Ovary (tissue), 9 donors: ENCODE measurements around the gene TADA2B. TPM values are rescaled to one million over a fixed set of nuclear protein-coding genes. Genes with fewer than 3 reads are reported as not detected.

Experiments
- DNase-seq, 5 donors: peaks; one replicate each; pipeline ENCODE4 v3.0.0-alpha.2; 2019 to 2020
- H3K27ac ChIP-seq, 2 donors: fragments of 200-600 bp; one replicate each; pipeline versions ENCODE4 v1.5.1 to v1.8.0; 2019 to 2022
- H3K27me3 ChIP-seq: fragments of 200-600 bp; one replicate; pipeline ENCODE4 v1.8.0; 2022
- H3K36me3 ChIP-seq: fragments of 200-600 bp; sonication (generic); one replicate; pipeline ENCODE4 v1.5.1; 2019
- H3K4me1 ChIP-seq: one replicate; pipeline ENCODE4 v1.8.1; 2013; ENCODE audit warnings: mild to moderate bottlenecking, moderate library complexity; ENCODE audit not compliant: insufficient read depth
- H3K4me3 ChIP-seq: fragments of 200-600 bp; sonication (generic); one replicate; pipeline ENCODE4 v1.5.1; 2017
- H3K9me3 ChIP-seq, 2 donors: fragments of 200-600 bp in 1 of 2; sonication (generic) in 1 of 2; one replicate each; pipeline versions ENCODE4 v1.5.1 to v1.8.1; 2013 to 2019; ENCODE audit warnings: mild to moderate bottlenecking in 1 of 2, moderate library complexity in 1 of 2
- CTCF ChIP-seq, 3 donors: fragments of 450-650 bp in 2 of 3; fragments of 200-600 bp in 1 of 3; IDR thresholded peaks; one replicate each; pipeline versions ENCODE4 v1.5.1 to v1.8.0; 2016 to 2022; ENCODE audit warnings: antibody characterized with exemption in 3 of 3, mild to moderate bottlenecking in 1 of 3
- EP300 ChIP-seq: sonication (generic); formaldehyde crosslinking; IDR thresholded peaks from one replicate; pipeline ENCODE4 v1.6.1; 2017; ENCODE audit warnings: antibody characterized with exemption
- POLR2A ChIP-seq: fragments of 450-650 bp; IDR thresholded peaks from one replicate; pipeline ENCODE4 v1.6.1; 2017; ENCODE audit warnings: antibody characterized with exemption, mild to moderate bottlenecking, moderate library complexity
- WGBS, 3 donors: extraction: QIAGEN DNeasy Blood & Tissue Kit in 1 of 3; methylation state at CpG; one replicate each; pipeline versions ENCODE4 v1.1.5 to v1.1.7; 2013 to 2017; 5-methylcytosine and 5-hydroxymethylcytosine counted together
- intact Hi-C, 4 donors: fragments of 100-400 bp; cut with DNase I; formaldehyde crosslinking; loops; one replicate each; pipeline versions ENCODE4 v1.11.0 to v1.15.1; 2022 to 2023
- polyA plus RNA-seq, 2 donors: library from polyadenylated mRNA; stranded (reverse); fragments of 200-250 nt in 1 of 2; fragments of 350-450 nt in 1 of 2; fragmentation: Illumina TruSeq in 1 of 2; extraction: RNeasy Lipid Tissue Mini Kit (QIAGEN cat#74804) in 1 of 2; gene quantifications; one replicate each; pipeline ENCODE4 v1.2.3, GENCODE V29; 2013 to 2014
- total RNA-seq, 7 donors: library from RNA; depleted of rRNA in 2 of 7; stranded (reverse); fragments of >200 nt in 2 of 7; fragmentation: NEBNext Ultra II Directional in 3 of 7; extraction: Animal tissue kit (Norgen Biotek cat#: 25700) in 3 of 7; gene quantifications; one replicate each; pipeline versions ENCODE4 v1.1.0 to v1.2.4, GENCODE V29; 2016 to 2023
- donor health status: DM: no; HTN: no; CAD: no; lungs with moderate emphysema.
- donor health status: DM: no; HTN: no; CAD: no.
- donor health status: Bipolar disorder and iron deficiency.
- donor health status: DM: yes; HTN: yes; CAD: no.
- donor health status: DM: no; HTN: no; CAD: no.
- donor health status: DM: yes; HTN: yes; CAD: no.

Gene TADA2B
- total and polyA plus RNA-seq, 9 donors: 11.9 to 31.6 (median 26.8) TPM

DNA sequence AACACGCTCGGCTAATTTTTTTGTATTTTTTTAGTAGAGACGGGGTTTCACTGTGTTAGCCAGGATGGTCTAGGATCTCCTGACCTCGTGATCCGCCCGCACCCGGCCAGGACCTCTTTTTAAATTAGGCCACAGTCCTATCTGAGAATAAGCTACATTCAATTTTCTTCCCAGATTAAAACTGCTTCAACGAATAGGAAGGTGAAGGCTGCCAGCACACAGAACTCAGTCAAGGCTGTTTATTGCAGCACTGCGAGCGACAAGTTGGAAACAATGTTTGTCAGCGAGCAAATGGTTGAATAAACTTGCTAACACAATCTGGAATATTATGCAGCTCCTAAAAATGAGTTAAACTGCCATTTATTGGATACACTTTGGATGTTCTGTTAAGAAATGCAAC is 22.8 kb downstream of the TADA2B start:
- H3K4me1 ChIP-seq: peaks cover 9% of the 10 kb centered on the region
- H3K27ac ChIP-seq: no peak overlapping the region
- no peaks in the 10 kb centered on the region for H3K27me3 ChIP-seq
- WGBS, 3 donors: 92 to 94% (median 93%) methylated on average over 11 of the region's 11 CpGs
- no peaks in the 10 kb centered on the region for H3K36me3 ChIP-seq
- peak in 1 of 5 donors; percentile 8 for DNase-seq
- H3K9me3 ChIP-seq: no peaks in the 10 kb centered on the region
- TF ChIP-seq EP300: no peak
- no peak for TF ChIP-seq CTCF (IDR thresholded peaks at IDR 0.05)
- TF ChIP-seq POLR2A: no peak
- no peak overlapping the region for H3K4me3 ChIP-seq
- intact Hi-C loops: no loop called here

DNA sequence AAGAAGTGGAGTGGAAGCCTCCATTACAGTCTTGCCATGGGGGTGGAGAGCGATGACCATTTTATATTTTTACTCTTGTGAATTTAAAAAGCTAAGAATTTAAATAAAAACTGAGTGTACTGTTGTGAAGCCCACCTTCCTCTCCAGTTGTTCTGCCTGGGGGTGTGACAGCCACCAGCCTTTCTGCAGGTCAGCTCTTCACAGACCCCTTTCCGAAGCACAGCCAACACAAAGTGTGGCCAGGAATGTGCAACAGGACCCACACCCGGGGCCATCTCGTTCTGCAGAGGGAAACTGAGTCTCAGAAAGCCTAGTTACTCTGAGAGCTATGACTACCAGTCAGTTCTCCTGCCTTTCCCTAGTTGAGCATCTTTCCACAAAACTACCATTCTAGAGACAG is 23.3 kb downstream of the TADA2B start:
- peak in 1 of 5 donors; percentile 19 for DNase-seq
- peaks cover 9% of the 10 kb centered on the region for H3K4me1 ChIP-seq
- 79 to 88% (median 85%) methylated on average over 4 of the region's 4 CpGs for WGBS, 3 donors

DNA sequence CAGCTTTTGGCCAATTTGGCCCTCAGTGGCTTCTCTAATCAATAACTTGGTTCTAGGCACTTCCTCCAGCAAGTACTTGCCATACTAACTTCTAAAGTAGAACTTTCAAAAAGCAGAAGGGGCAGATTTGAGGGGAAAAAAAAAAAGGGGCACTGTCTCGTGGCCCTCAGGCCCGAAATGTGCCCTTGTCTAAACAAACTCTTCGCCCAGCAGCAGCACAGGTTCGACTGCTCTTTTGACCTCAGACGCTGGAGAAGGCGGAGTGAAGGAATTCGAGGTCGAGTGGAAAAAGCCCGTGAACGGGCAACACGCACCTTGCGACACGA is 23.9 kb downstream of the TADA2B start:
- peak overlapping the region; percentile 71 for H3K4me3 ChIP-seq
- intact Hi-C loops: no loop called here
- peak overlapping the region in 1 of 2 donors; percentile 80 for H3K27ac ChIP-seq
- H3K9me3 ChIP-seq: no peaks in the 10 kb centered on the region
- no peaks in the 10 kb centered on the region for H3K36me3 ChIP-seq
- no peak for DNase-seq
- H3K27me3 ChIP-seq: no peaks in the 10 kb centered on the region
- WGBS, 3 donors: 0 to 2% (median 1%) methylated on average over 13 of the region's 13 CpGs
- H3K4me1 ChIP-seq: peaks cover 9% of the 10 kb centered on the region
- TF ChIP-seq CTCF (IDR thresholded peaks at IDR 0.05) (no peak), EP300 (no peak), POLR2A (no peak)

More for the DNA sequence above, 23.3 kb downstream of the TADA2B start:
- H3K27me3 ChIP-seq: no peaks in the 10 kb centered on the region
- no peaks in the 10 kb centered on the region for H3K36me3 ChIP-seq
- H3K27ac ChIP-seq: no peak overlapping the region
- no peaks in the 10 kb centered on the region for H3K9me3 ChIP-seq
- intact Hi-C loops: no loop called here
- peak overlapping the region; percentile 71 for H3K4me3 ChIP-seq
- no peak for TF ChIP-seq CTCF (IDR thresholded peaks at IDR 0.05)
- no peak for TF ChIP-seq EP300

GRCh38 chr4:7067452-7068278 is 24.5 kb downstream of the TADA2B start, which contains the start of gene GRPEL1:
Gene GRPEL1 (minus strand): TSS chr4:7068064. CDS start chr4:7068032, 32 bp downstream.
- H3K36me3 ChIP-seq: no peaks in the 10 kb centered on the region
- peak within 1 kb of the TSS; percentile 38 to 84 for H3K27ac ChIP-seq
- intact Hi-C loops: loop anchor here in 1 of 4 donors (2.0 kb wide), 2 partner anchors 25 to 351 kb away; partner anchors contain the start of genes BLOC1S4 and TADA2B
- peak; percentile 99 to 100 (median 100) for DNase-seq
- H3K4me1 ChIP-seq: peaks cover 9% of the 10 kb centered on the region
- TF ChIP-seq CTCF (IDR thresholded peaks at IDR 0.05) (peak in 1 of 3 donors; percentile 22), POLR2A (peak; percentile 88), EP300 (peak; percentile 16)
- H3K27me3 ChIP-seq: no peaks in the 10 kb centered on the region
- WGBS, 3 donors: 0 to 1% (median 1%) methylated on average over 67 to 81 of the region's 81 CpGs
- H3K9me3 ChIP-seq: no peaks in the 10 kb centered on the region
- H3K4me3 ChIP-seq: peak within 1 kb of the TSS; percentile 78
